HepG2 (cell line): ENCODE measurements around the gene CHMP1A. TPM values are rescaled to one million over a fixed set of nuclear protein-coding genes. Genes with fewer than 3 reads are reported as not detected.

Source experiments
- ATAC-seq: fragments of 200-7000 bp; cut with Tn5 transposase; 3 replicates; pipeline ENCODE4 v1.9.1; 2020; ENCODE audit warnings: mild to moderate bottlenecking, moderate library complexity
- BruUV-seq: library from RNA; stranded (reverse); fragments of 400-500 nt; replicated peaks from 2 replicates; lab custom pipeline; 2021; lab: Mats Ljungman, UMichigan
- CTCF ChIA-PET: fragments of 300-600 bp; formaldehyde crosslinking; extraction: SDS; loops from one replicate; lab custom pipeline; 2021; ENCODE audit warnings: low total read pairs, inconsistent platforms, low intra/inter-chr PET ratio; lab: Yijun Ruan, JAX
- POLR2A ChIA-PET: fragments of 350-600 bp; sonication (Branson Sonifier 250); formaldehyde crosslinking; loops from one replicate; lab custom pipeline; 2020; ENCODE audit warnings: antibody characterized with exemption, inconsistent platforms; lab: Yijun Ruan, JAX
- DNase-seq: peaks from one replicate; pipeline ENCODE4 v3.0.0-alpha.2; 2015; ENCODE audit warnings: low spot score
- FAIRE-seq: peaks from 3 replicates; lab custom pipeline; 2011; peaks lifted over from hg19 to GRCh38; lab: Jason Lieb, UNC
- H2AFZ ChIP-seq: one replicate; pipeline ENCODE4 v1.6.1; 2011; ENCODE audit warnings: low read length, inconsistent platforms
- H3K27ac ChIP-seq: fragments of 300-600 bp; 3 replicates; pipeline ENCODE4 v1.8.0; 2011; ENCODE audit warnings: mixed run types, mild to moderate bottlenecking, mixed read lengths, low read length, inconsistent platforms; ENCODE audit not compliant: insufficient read depth; ENCODE audit errors: extremely low read length
- H3K27me3 ChIP-seq, 2 experiments: fragments of 200-600 bp in 1 of 2; 2 replicates in 1 of 2; 3 replicates in 1 of 2; pipeline versions ENCODE4 v1.6.0 to v1.8.0; 2011; ENCODE audit warnings: low read length in 2 of 2, mild to moderate bottlenecking in 2 of 2, moderate library complexity in 2 of 2, inconsistent platforms in 1 of 2; ENCODE audit not compliant: insufficient read depth in 2 of 2, control insufficient read depth in 1 of 2
- H3K36me3 ChIP-seq, 2 experiments: fragments of 200-600 bp in 1 of 2; replicated peaks in 1 of 2; 2 replicates in 1 of 2; 3 replicates in 1 of 2; pipeline versions ENCODE4 v1.5.1 to v1.8.0; 2011; ENCODE audit warnings: low read length in 2 of 2, inconsistent platforms in 1 of 2; ENCODE audit not compliant: insufficient read depth in 2 of 2, control insufficient read depth in 1 of 2
- H3K4me1 ChIP-seq: 2 replicates; pipeline ENCODE4 v1.5.1; 2012; ENCODE audit warnings: low read length, inconsistent platforms; ENCODE audit not compliant: insufficient read depth
- H3K4me2 ChIP-seq: 2 replicates; pipeline ENCODE4 v1.6.0; 2011; ENCODE audit warnings: low read depth, low read length, inconsistent platforms
- H3K4me3 ChIP-seq, 3 experiments: fragments of 200-600 bp in 1 of 3; sonication (generic), shearing (Covaris generic) in 1 of 3; replicated peaks in 1 of 3; 2 replicates each; pipeline ENCODE4 v1.5.1; 2011 to 2016; ENCODE audit warnings: low read length in 3 of 3, inconsistent platforms in 2 of 3, low read depth in 2 of 3, mild to moderate bottlenecking in 2 of 3, control low read depth in 1 of 3, mixed read lengths in 1 of 3; ENCODE audit not compliant: insufficient read depth in 1 of 3
- H3K79me2 ChIP-seq: one replicate; pipeline ENCODE4 v1.6.1; 2011; ENCODE audit warnings: low read length, inconsistent platforms; ENCODE audit not compliant: insufficient read depth
- H3K9ac ChIP-seq: 2 replicates; pipeline ENCODE4 v1.6.0; 2011; ENCODE audit warnings: mild to moderate bottlenecking, low read depth, low read length, inconsistent platforms; ENCODE audit not compliant: insufficient read depth
- H3K9me3 ChIP-seq: 2 replicates; pipeline ENCODE4 v1.5.1; 2012; ENCODE audit warnings: mild to moderate bottlenecking, low read length
- H4K20me1 ChIP-seq: 2 replicates; pipeline ENCODE4 v1.6.0; 2011; ENCODE audit warnings: inconsistent platforms, mild to moderate bottlenecking, low read length, moderate library complexity; ENCODE audit not compliant: insufficient read depth
- ATF4 ChIP-seq, 2 experiments: fragments of 450-650 bp in 1 of 2; sonication (generic) in 1 of 2; formaldehyde crosslinking; IDR thresholded peaks; 2 replicates each; pipeline versions ENCODE4 v1.5.0 to v1.8.0; 2020 to 2022; ENCODE audit warnings: mild to moderate bottlenecking in 1 of 2, missing genetic modification reagents in 1 of 2
- CHD4 ChIP-seq: fragments of 200-600 bp; sonication (generic); IDR thresholded peaks from 2 replicates; pipeline ENCODE4 v1.7.0; 2017; ENCODE audit warnings: mild to moderate bottlenecking, low read length, borderline replicate concordance
- DRAP1 ChIP-seq: IDR thresholded peaks from 2 replicates; pipeline ENCODE4 v1.6.1; 2016; ENCODE audit warnings: missing genetic modification reagents, missing compliant biosample characterization
- FOSL2 ChIP-seq: sonication (generic); formaldehyde crosslinking; IDR thresholded peaks from 2 replicates; pipeline ENCODE4 v1.4.0; 2020; ENCODE audit warnings: missing genetic modification reagents
- PITX1 ChIP-seq: sonication (generic); formaldehyde crosslinking; IDR thresholded peaks from 2 replicates; pipeline ENCODE4 v1.5.1; 2020; ENCODE audit warnings: mild to moderate bottlenecking, missing genetic modification reagents
- SALL1 ChIP-seq: sonication (generic); formaldehyde crosslinking; IDR thresholded peaks from 2 replicates; pipeline ENCODE4 v1.8.0; 2022; ENCODE audit warnings: mild to moderate bottlenecking, missing genetic modification reagents
- ZBTB38 ChIP-seq: sonication (generic); formaldehyde crosslinking; IDR thresholded peaks from 2 replicates; pipeline ENCODE4 v1.5.1; 2020; ENCODE audit warnings: mild to moderate bottlenecking, missing genetic modification reagents
- ZBTB49 ChIP-seq: sonication (generic); formaldehyde crosslinking; IDR thresholded peaks from 2 replicates; pipeline ENCODE4 v1.4.0; 2020; ENCODE audit warnings: missing genetic modification reagents, borderline replicate concordance
- ZFP90 ChIP-seq: sonication (generic); formaldehyde crosslinking; IDR thresholded peaks from 2 replicates; pipeline ENCODE4 v1.8.0; 2022; ENCODE audit warnings: missing genetic modification reagents, mild to moderate bottlenecking, inconsistent platforms, borderline replicate concordance
- ZMYM3 ChIP-seq: sonication (generic); formaldehyde crosslinking; IDR thresholded peaks from 2 replicates; pipeline ENCODE4 v1.5.1; 2020; ENCODE audit warnings: mild to moderate bottlenecking, missing genetic modification reagents
- ZNF687 ChIP-seq: sonication (generic); formaldehyde crosslinking; IDR thresholded peaks from 2 replicates; pipeline ENCODE4 v1.5.1; 2020; ENCODE audit warnings: mild to moderate bottlenecking, missing genetic modification reagents, moderate library complexity
- ZNF781 ChIP-seq: sonication (generic); formaldehyde crosslinking; IDR thresholded peaks from 2 replicates; pipeline ENCODE4 v1.5.1; 2020; ENCODE audit warnings: borderline replicate concordance, mild to moderate bottlenecking, missing genetic modification reagents; ENCODE audit errors: not compliant biosample characterization
- WGBS: methylation state at CpG from one replicate; pipeline ENCODE4 v1.1.6; 2017; ENCODE audit warnings: low lambda C conversion rate; 5-methylcytosine and 5-hydroxymethylcytosine counted together
- in situ Hi-C: cut with HindIII; loops from 2 replicates; pipeline ENCODE4 v1.10.0; 2017; ENCODE audit warnings: low pct_unique_long_range_greater_than_20kb; ENCODE audit not compliant: extremely low pct_ligation_motif_present
- intact Hi-C: fragments of 100-400 bp; cut with micrococcal nuclease; formaldehyde crosslinking; loops from one replicate; pipeline ENCODE4 v1.10.0; 2022; ENCODE audit not compliant: unreplicated experiment
- polyA plus RNA-seq, 8 experiments: library from polyadenylated mRNA; depleted of rRNA in 3 of 8; stranded (reverse) in 7 of 8; unstranded in 1 of 8; fragments of >200 nt; fragmentation: Illumina TruSeq in 4 of 8; extraction: Trizol in 4 of 8; gene quantifications; 2 replicates each; pipeline versions ENCODE4 v1.2.1 to v1.2.3, GENCODE V29; 2011 to 2016; ENCODE audit warnings: low read depth in 4 of 8, missing spikeins in 1 of 8, mixed read lengths in 1 of 8; ENCODE audit not compliant: insufficient read depth in 1 of 8
- total RNA-seq, 5 experiments: library from RNA; depleted of rRNA; stranded (reverse); fragments of >200 nt; fragmentation: Illumina TruSeq; extraction: Trizol; gene quantifications; 2 replicates each; pipeline ENCODE4 v1.2.3, GENCODE V29; 2016; ENCODE audit warnings: low read depth in 1 of 5

The CHMP1A gene
- total and polyA plus RNA-seq, 2 of the 13 experiments (the other 11 are each of a cell fraction or from before 2014, with no cell fraction given): 69.4 to 73.3 TPM

GRCh38 chr16:89629827-89630610 lies 27.5 kb downstream of the CHMP1A start:
- FAIRE-seq (no peak), ATAC-seq (peak; percentile 30), DNase-seq (peak; percentile 57)
- Histone ChIP-seq H3K4me2 (no peak overlapping the region), H3K79me2 (no peaks in the 10 kb centered on the region), H3K36me3 (no peaks in the 10 kb centered on the region), H3K4me3 (no peak overlapping the region), H3K9me3 (no peaks in the 10 kb centered on the region), H4K20me1 (no peaks in the 10 kb centered on the region), H2AFZ (no peak overlapping the region), H3K27me3 (no peaks in the 10 kb centered on the region), H3K27ac (peak overlapping the region; percentile 8), H3K9ac (no peak overlapping the region), H3K4me1 (peaks cover 60% of the 10 kb centered on the region)
- BruUV-seq: no TSS peak
- ChIA-PET CTCF (no interaction called here), POLR2A (no interaction called here)
- in situ Hi-C loops: no loop called here
- WGBS: 79% methylated on average over 14 of the region's 17 CpGs
- intact Hi-C loops: no loop called here
- TF ChIP-seq SALL1 (CRISPR knock-in tag): peak; percentile 41; the same call in 1 of the 2 replicates
- TF ChIP-seq ZNF781: peak; percentile 44
- peak; percentile 82 for TF ChIP-seq ZMYM3 (CRISPR knock-in tag)
- 0 out of 2 replicates have a peak, but pooled peaks have one; percentile 29 for TF ChIP-seq DRAP1
- TF ChIP-seq ZBTB38 (CRISPR knock-in tag): 0 out of 2 replicates have a peak, but pooled peaks have one; percentile 33
- peak; percentile 24; the same call in 1 of the 2 replicates for TF ChIP-seq ZNF687 (CRISPR knock-in tag)
- no peak for TF ChIP-seq FOSL2 (CRISPR knock-in tag)
- no peak for TF ChIP-seq ATF4 (CRISPR knock-in tag; IDR thresholded peaks at IDR 0.05)
- peak; percentile 40; the same call in 1 of the 2 replicates for TF ChIP-seq PITX1 (CRISPR knock-in tag)
- TF ChIP-seq ZFP90: peak; percentile 100
- no peak for TF ChIP-seq ZBTB49
- 0 out of 2 replicates have a peak, but pooled peaks have one; percentile 21 for TF ChIP-seq CHD4
